Activated CD4-positive, CD25-positive, alpha-beta regulatory T cell treated with anti-CD3 and anti-CD28 coated beads, Interleukin-2, amount 50 U/mL, for 16 hours (primary cell): ENCODE results near the gene FA2H.
"Not testable (repeated sequence)": the region's sequence is repeated elsewhere in the genome, so short reads cannot be mapped to it uniquely, and the experiment has no call there.

ENCODE experiments used
- DNase-seq: peaks from one replicate; pipeline ENCODE4 v3.0.0-alpha.2; 2020; ENCODE audit warnings: low read depth, low spot score

Gene FA2H

DNA sequence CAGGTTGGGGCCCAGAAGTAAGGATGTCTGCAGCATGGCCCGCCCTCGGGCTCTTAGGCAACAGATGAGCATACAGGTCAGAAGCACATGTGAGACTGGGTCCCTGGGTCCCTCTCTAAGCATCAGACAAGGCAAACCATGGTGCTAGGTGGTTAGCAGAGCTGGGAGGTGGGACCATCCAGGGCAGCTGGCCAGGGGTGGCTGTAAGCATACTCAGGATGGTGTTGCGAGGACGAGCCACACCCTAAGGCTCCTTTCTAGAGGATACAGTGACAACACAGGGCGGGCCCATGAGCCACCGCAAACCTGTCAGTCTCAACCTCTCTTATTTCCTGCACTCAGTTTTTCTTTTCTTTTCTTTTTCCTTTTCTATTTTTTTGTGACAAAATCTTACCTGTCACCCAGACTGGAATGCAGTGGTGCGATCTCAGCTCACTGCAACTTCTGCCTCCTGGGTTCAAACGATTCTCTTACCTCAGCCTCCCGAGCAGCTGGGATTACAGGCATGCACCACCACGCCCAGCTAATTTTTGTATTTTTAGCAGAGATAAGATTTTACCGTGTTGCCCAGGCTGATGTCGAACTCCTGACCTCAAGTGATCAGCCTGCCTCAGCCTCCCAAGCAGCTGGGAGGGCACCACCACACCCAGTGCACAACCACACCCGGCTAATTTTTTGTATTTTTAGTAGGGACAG is 3.6 kb downstream of the FA2H start:
- DNase-seq, result no peak

DNA sequence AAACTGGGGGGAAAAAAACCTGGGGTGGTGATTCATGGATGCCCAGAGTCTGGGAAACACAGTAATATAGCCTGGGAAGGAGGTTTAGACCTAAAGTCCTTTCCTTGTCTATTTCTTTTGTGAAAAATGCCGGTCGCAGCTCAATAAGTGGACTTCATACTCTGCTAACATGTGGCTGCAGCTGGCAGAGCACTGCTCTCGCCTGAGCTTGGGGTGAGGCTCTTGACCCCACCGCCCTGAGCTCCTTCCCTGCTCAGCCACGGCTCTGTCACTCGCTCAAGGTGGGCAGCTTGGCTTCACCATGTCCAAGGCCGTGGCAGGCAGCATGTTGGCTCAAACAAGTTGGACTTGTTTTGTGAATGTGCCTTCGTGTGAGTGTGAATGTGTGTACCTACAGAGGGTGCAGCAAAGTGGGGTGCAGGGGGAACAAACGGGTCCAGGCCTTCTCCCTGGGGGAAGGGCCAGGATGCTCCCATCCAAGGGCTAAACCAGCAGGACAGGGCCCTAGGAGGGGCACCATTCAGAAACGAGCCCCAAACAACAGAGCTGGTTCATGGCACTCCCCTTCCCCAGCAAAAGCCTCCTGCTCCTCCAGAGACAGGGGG is 4.9 kb downstream of the FA2H start:
- no peak for DNase-seq

DNA sequence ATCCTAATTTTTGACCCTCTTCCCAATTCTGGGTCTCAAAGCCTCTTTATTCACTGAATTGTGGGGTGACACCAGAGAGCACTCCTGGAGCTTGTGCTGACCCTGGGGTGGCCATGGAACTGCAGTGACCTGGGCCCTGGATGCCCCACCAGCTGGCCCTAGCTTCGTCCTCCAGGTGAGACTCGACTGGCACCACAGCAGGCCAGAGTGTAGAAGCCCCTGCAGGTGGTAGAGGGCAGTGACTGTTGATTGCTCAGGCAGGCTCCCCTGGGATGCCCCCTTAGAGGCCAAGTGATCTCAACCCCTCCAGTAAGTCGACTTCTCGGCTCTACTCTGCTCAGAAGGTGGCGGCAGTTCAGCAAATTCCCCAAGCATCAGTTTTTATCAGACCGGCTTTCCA is 6.4 kb downstream of the FA2H start:
- DNase-seq, result no peak

DNA sequence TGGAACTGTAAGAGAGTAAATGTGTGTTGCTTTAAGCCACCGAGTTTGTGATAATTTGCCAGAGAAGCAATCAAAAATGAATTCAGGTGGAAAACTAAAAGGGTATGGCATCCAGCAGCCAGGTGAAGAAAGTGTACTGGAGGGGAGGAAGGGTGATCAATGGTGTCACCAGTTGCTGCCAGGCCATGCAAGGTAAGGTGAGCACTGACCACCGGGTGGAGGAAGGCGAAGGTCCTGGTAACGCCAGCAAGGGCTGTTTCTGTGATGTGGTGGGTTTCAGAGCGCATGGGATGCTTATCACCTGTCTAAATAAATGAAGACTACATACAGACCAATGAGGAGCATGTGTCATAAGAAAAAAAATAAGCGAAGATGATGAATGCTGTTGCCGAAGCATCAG is 6.9 kb downstream of the FA2H start:
- no peak for DNase-seq

DNA sequence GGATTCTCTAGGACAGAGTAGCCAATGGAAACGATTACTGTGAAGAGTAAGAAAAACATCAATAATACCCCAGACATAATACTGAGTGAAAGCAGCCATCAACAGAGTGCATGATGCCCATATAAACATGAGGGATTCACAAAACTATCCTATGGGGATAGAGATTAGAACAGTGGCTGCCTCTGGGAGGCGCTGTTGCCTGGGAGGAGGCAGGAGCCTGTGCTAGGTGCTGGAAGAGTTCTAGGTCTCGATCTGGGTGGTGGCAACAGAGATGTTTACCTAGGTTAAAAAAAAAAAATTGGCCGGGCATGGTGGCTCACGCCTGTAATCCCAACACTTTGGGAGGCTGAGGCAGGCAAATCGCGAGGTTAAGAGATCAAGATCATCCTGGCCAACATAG is 7.9 kb downstream of the FA2H start:
- DNase-seq, result no peak

DNA sequence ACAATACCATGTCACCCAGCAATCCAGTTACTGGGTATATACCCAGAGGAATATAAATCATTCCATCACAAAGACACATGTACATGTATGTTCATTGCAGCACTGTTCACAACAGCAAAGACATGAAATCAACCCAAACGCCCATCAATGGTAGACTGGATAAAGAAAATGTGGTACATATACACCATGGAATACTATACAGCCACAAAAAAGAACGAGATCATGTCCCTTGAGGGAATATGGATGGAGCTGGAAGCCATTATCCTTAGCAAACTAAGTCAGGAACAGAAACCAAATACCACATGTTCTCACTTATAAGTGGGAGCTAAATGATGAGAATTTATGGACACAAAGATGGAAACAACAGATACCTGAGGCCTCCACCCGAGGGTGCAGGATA is 10.4 kb downstream of the FA2H start:
- not testable (repeated sequence) for DNase-seq

DNA sequence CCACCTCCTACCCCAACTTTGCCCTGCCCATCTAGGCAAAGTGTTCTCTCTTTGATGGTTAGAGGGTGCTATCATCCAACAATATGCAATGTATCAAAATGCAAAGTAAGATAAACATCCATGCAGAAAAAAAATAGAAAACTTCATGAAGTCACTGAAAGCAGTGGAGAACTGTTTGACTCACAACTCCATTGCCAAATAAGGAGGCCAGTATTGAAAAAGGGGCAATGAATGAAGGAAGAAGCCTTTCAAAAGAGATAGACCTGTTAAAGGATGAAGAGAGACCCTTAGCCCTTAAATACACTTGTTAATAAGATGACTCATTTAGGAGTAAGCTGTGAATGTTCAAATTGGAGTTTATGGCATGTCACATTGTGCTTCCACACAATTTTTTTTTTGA is 13.0 kb downstream of the FA2H start:
- no peak for DNase-seq

DNA sequence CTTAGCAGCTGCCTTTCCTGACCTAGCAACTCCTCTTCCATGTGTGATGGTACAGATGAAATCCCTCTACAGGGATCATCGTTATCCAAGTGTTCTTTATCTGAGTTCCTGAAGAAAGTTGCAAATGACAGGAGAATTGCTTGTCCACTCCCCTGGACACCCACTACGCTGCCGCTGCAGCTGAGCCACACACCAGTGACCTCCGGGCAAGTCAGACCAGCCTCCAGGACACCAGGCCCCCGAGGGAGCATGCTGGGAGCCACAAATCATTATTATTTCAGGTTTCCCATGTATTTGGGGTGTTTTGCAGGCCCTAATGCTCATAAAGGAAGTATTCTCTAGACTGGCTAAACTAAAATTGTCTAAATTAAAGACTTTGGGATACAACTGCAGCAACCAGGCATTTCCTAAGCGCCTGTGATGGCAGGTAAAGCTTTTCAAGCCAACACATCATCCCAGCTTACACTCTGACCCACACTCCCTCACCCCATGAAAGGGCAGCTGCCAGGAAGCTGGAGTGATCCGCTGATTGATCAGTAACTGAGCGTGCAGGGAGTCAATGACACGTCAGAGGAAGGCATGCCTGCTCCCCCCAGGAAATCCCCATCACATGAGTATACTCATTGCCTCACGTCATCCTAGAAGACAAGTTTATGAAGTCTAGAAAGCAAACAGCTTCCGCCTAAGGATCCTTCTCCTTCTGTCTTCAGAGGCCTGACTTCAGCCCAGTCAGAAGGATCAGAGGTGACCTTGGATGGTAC is 14.4 kb downstream of the FA2H start:
- no peak for DNase-seq

DNA sequence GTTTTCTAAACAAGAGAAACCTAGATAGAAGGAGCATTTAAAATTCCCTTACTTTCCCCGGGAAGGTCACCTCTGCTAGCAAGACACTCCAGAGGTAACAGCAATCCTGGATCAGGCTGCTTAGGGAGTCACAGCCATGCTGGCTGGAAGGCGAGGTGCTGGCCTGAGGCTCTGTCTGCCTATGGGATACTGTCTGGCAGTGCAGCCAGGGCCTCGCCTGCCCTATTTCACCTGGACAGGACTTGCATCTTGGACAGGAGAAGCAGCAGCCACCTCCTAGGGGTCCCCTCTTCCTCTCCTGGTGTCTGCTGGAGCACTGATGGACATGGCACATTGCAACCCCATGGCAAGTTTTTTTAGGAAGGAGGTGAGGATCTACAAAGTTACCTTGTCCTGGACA is 15.1 kb downstream of the FA2H start:
- no peak for DNase-seq

DNA sequence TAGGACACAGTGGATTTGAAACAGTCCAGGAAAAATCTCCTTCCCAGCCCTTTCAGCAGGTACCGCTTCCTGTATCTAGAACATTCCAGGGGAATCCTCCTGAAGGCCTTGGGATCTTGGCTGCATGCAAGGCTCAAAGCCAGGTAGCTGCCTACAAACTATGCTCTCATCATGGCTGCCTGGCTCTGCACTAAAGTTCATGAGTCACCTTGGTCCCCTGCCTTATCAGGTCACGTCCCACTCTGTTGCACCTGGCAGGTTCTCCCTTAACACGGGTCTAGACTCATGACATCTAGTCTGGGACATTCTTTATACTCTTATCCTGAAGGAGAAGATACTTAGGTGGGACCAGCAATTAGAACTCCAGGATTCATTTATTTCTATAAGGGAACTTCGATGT is 15.8 kb downstream of the FA2H start:
- DNase-seq, result no peak

DNA sequence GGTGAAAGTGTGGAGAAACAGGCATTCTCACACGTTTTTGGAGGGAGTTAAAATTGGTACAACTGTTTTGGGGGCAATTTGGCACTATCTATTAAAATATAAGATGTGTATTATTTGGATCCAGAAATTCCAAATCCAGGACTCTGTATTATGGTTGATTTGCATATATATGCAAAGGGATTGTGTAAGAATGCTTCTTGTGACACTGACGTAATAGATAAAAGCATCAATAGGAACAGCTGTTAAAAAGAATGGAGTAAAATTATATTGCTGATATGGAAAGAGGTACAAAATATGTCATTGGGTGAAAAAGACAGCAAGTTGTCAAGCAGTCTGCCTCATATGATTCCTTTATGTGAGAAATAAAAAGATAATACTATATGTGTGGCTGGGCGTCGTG is 17.3 kb downstream of the FA2H start:
- DNase-seq, result no peak

DNA sequence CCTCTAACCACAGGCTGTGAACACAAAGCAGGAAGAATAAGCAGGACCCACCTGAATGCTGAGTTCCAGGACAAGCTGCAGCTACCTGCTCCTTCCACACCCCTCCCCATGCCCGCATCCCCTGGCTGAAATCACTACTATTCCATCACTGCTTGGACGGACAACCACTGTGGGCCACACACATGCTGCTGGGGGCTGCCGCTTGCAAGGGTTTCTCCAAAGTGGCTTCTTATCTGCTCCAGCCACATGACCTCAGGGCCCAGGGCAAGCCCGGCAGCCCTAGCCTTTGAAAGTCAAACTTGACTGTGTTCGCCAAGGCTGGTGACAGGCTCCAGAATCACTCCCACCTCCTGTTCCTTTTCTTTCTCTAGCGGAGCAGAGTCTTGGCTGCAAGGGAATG is 18.4 kb downstream of the FA2H start:
- DNase-seq, result no peak

DNA sequence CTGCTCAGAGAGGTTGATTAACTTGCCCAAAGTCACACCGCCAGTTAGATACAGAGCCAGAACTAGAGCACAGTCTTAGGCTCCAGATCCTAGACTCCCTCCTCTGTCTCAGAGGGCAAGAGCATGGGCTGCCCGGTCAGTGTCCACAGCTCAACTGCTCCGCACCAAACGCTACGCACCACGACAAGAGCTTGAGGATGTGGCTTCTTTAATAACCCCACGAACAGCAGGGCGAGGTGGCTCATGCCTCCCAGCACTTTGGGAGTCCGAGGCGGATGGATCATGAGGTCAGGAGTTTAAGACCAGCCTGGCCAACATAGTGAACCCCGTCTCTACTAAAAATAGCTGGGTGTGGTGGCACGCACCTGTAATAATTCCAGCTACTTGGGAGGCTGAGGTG is 21.4 kb downstream of the FA2H start:
- no peak for DNase-seq

DNA sequence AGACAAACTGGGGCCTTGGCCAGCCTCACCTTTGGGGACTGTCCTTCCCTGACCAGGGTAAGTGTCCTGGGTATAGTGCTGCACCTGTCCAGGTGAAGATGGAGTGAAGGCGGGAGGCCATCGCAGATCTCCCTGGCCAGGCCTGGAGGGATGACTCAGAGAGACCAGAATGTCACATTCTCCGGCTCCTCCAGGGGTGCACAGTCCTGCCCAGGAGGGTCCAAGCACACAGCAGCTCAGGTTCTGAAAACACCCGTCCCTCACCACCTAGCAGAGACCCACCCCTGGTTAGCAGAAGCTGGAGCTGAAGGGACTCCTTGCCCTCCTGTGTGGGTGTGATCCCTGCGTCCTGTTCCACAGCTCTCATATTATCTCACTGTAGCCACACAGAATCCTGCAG is 21.9 kb downstream of the FA2H start:
- DNase-seq, result no peak

DNA sequence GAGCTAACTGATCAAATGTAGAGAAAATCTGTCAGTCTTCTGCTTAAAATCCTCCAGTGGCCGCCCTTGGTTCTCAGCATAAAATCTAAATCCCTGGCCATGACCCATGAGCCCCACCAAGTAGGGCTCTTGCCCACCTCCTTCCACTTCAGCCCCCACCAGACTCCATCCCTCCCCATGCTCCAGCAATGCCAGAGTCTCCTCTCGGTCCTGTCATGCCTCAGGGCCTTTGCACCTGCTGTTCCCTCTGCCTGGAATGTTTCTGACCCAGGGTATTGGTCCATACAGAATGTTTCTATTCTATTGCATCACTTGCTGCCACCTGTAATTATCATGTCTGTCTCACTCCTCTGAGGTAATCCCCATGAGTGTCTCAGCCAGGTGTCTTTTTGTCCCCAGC is 22.4 kb downstream of the FA2H start:
- DNase-seq, result no peak

DNA sequence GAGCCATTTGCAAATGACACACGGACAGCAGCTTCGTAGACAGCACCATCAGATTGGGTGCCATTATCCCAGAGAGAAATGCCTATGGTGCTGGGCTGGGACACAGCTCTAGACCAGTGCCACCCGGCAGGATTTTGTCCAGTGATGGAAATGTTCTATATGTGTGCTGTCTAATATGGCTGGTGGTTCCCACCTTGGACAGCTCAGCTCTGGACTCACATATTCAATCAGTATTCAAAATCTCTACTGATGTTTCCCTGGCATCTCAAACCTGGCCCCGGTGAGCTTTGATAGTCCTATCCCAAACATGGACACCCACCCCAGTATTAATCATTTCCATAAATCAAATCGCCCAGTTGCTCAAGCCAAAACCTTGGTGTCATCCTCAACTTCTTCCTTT is 23.0 kb downstream of the FA2H start:
- no peak for DNase-seq

DNA sequence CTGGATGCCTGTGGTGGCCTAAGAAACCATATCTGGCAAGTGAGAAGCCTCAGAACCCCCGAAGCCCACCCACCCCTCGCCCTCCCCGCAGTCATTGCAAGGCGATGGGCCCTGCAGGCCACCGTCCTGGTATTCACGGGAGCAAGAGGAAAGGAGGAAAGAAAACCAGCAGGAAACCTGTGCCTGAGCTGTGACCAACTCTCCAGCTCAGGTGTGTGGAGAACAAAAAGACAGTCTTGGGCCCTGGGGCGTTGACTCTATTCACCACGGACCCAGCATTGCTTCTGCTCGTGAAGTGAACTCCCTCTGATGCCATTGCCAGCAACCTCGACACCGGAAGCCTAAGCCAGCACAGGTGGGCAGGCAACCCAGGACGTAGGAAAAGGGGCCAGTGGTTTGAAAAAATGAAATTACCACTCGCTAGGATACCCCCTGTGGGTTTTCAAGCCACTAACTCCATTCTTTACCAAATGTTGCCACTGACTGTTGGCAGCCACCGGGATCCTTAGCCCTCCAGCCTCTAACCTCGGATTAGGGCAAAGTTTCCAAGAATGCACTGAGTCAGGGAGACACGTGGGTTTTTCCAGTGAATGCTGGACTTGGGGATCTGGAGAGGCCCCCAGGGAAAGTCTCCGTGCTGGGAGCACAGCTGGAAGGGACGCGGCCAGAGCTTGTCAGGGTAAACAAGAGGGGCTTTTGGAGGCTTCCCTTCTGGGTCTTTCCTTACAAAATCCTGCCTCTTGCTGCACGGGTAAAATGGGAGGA is 25.1 kb downstream of the FA2H start:
- DNase-seq, result no peak

DNA sequence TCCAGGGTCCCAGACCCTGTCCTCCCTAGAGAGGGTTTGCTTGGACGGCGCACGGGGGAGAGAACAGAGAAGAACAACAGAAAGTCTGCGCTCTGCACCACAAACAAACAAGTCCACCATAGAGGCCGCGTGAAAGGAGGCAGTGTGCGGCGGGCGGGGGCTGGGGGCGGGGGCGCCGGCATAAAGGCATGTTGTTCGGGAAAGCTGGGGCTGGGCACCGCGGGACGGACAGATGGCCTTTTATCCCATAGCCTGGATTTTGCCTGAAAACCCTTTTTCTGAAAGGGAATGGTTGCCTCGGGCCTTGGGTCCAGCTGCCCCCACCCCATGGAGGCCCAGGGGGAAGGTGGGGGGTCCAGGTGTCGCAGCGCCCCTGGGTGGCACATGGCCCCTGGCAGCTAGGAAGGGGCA is 26.0 kb downstream of the FA2H start:
- no peak for DNase-seq

DNA sequence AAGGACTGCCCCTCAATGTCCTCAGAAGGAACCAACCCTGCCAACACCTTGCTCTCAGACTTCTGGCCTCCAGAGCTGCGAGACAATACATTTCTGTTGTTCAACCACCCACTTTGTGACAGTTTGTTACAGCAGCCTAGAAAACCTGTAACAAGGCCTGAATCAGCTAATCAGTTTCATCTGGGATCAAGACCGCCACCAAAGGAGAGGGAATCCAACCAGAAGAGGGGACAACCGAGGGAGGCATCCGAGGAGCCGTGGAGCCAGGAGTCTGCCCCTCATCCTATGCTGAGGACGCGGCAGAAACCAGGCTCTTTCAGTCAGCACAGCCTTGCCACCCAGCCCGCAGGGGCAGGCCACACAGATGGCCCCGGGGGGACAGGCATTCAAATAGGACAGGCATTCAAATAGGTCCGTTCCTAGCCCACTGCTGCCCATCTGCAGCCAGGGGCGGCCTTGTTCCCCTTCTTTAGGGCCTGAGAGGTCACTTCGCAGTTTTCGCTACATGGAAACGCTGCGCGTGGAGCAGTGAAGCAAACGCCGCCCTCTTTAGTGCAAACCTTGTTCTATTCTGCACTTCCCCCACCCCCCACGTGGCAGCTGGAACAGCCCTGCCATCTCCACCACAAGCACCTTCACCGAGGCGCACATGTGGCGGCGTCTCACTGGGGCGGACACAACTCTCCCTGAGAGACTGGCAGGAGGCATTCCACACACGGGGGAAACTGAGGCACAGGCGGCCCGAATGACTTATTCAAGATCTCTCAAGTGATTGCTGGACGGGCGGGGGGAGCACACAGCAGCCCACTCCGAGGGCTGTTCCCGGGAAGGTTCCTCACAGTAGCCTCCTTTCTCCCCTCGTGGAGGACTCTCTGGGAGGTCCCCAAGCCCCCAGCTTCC is 26.7 kb downstream of the FA2H start:
- no peak for DNase-seq

DNA sequence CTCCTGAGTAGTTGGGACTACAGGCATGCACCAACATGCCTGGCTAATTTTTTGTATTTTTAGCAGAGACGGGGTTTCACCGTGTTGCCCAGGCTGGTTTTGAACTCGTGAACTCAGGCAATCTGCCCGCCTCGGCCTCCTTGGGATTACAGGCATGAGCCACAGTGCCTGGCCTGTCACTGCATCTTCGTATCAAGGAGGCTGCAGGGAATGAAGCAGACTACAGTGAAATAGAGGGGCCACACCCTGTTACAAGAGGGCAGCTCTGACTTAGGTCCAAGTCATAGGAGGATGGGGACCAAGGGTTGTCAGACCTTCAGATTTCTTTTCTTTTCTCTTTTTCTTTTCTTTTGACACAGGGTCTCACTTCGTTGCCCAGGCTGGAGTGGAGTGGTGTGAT is 28.7 kb downstream of the FA2H start:
- no peak for DNase-seq

DNA sequence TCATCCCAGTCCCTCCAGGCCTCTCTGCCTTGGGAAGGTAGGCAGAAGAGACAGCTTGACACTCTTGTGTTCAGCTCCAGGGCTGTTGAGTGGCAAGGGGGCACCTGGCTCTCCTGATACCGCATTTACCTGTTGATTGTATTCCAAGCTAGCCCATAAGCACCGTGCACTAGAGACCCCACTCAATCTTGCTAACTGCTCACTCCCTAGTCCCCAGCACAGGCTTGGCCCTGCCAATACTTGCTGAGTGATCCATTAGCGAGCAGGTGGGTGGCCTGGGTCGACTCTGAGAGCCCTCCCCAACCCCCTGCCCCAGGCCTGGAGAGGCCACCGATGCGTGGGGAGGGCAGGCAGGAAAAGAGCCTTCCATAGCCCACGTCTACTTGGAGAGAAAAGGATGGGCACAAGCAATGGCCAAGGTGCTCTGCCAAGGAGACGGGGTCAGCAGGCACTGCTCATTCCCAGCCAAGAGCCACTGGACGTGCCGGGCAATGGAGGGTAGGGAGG is 29.5 kb downstream of the FA2H start:
- no peak for DNase-seq
